CD4-positive, alpha-beta memory T cell (primary cell): ENCODE measurements around the gene PCOLCE2. TPM values are rescaled to one million over a fixed set of nuclear protein-coding genes. Genes with fewer than 3 reads are reported as not detected.

ENCODE experiments used
- CTCF ChIA-PET: fragments of 350-600 bp; sonication (Branson Sonifier 250); formaldehyde crosslinking; loops from one replicate; lab custom pipeline; 2021; ENCODE audit warnings: inconsistent platforms; ENCODE audit not compliant: partially characterized antibody; lab: Charles Lee
- POLR2A ChIA-PET: fragments of 350-600 bp; sonication (Branson Sonifier 250); formaldehyde crosslinking; loops from one replicate; lab custom pipeline; 2021; ENCODE audit not compliant: partially characterized antibody; lab: Charles Lee
- DNase-seq, 5 donors: peaks; one replicate each; pipeline versions ENCODE4 v3.0.0 to v3.0.0-alpha.2; 2020 to 2022; ENCODE audit warnings: mixed read lengths in 1 of 5
- H3K27ac ChIP-seq: one replicate; pipeline ENCODE4 v1.7.0; 2013; ENCODE audit warnings: low read depth, low read length
- H3K27me3 ChIP-seq: 2 replicates; pipeline ENCODE4 v1.7.0; 2013; ENCODE audit warnings: mild to moderate bottlenecking, low read length, moderate library complexity; ENCODE audit not compliant: insufficient read depth
- H3K36me3 ChIP-seq: 2 replicates; pipeline ENCODE4 v1.7.0; 2013; ENCODE audit warnings: mild to moderate bottlenecking, low read length, moderate library complexity; ENCODE audit not compliant: insufficient read depth
- H3K4me1 ChIP-seq: 2 replicates; pipeline ENCODE4 v1.7.0; 2013; ENCODE audit warnings: mild to moderate bottlenecking, low read length, moderate library complexity; ENCODE audit not compliant: insufficient read depth
- H3K4me3 ChIP-seq, 2 donors: one replicate each; pipeline ENCODE4 v1.7.0; 2013; ENCODE audit warnings: low read length in 2 of 2, mild to moderate bottlenecking in 1 of 2
- H3K9me3 ChIP-seq, 2 donors: one replicate each; pipeline ENCODE4 v1.7.0; 2013; ENCODE audit warnings: low read length in 2 of 2, control low read depth in 1 of 2; ENCODE audit not compliant: control insufficient read depth in 1 of 2
- H3K27ac Mint-ChIP-seq, 7 donors: one replicate each; pipeline ENCODE4 v1.8.0; 2020 to 2021; ENCODE audit warnings: mixed read lengths in 7 of 7, mild to moderate bottlenecking in 6 of 7, inconsistent platforms in 3 of 7, moderate library complexity in 3 of 7
- H3K27me3 Mint-ChIP-seq, 2 donors: one replicate each; pipeline ENCODE4 v1.8.0; 2020 to 2021; ENCODE audit warnings: mixed read lengths in 2 of 2
- H3K36me3 Mint-ChIP-seq, 2 donors: one replicate each; pipeline ENCODE4 v1.8.0; 2020 to 2021; ENCODE audit warnings: mixed read lengths in 2 of 2, inconsistent platforms in 1 of 2, mild to moderate bottlenecking in 1 of 2
- H3K4me1 Mint-ChIP-seq, 4 donors: one replicate each; pipeline ENCODE4 v1.8.0; 2020 to 2021; ENCODE audit warnings: mixed read lengths in 4 of 4, mild to moderate bottlenecking in 1 of 4
- H3K4me3 Mint-ChIP-seq, 8 donors: one replicate each; pipeline ENCODE4 v1.8.0; 2020 to 2021; ENCODE audit warnings: mixed read lengths in 8 of 8, mild to moderate bottlenecking in 7 of 8, moderate library complexity in 6 of 8, inconsistent platforms in 3 of 8
- H3K9me3 Mint-ChIP-seq, 8 donors: one replicate each; pipeline ENCODE4 v1.8.0; 2020 to 2021; ENCODE audit warnings: mixed read lengths in 8 of 8, mild to moderate bottlenecking in 5 of 8, inconsistent platforms in 3 of 8, moderate library complexity in 1 of 8
- intact Hi-C: fragments of 100-400 bp; cut with micrococcal nuclease; formaldehyde crosslinking; loops from one replicate; pipeline ENCODE4 v1.15.1; 2023
- polyA plus RNA-seq, 2 donors: library from polyadenylated mRNA; unstranded; fragments of 300-500 nt; fragmentation: Illumina TruSeq; gene quantifications; one replicate each; pipeline ENCODE4 v1.2.3, GENCODE V29; 2021
- total RNA-seq, 2 experiments: library from RNA; stranded (reverse); gene quantifications; one replicate each; pipeline ENCODE4 v1.2.3, GENCODE V29; 2021

PCOLCE2 gene
- total and polyA plus RNA-seq, 4 experiments from 2014 or later = not detected

DNA sequence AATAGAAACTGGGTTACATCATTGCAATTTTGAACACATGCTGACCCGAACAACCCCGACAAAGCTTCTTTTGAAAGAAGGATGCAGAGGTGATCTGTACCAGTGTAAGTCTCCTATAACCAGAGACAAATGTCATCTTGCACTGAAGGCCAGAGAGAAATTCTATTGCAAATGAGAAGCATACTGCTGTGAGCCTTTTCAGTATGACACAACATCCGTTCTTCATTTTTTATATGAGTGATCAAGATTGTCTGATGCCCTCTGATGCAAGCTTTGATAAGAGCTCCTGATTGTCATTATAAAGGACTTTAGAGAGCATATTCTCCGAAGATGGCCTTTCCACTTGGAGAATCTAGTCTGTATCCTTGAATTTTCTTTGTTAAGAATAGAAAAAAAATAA lies 36.9 kb downstream of the PCOLCE2 start:
- Mint-ChIP-seq H3K4me3 (no peak overlapping the region), H3K27ac (no peak overlapping the region), H3K4me1 (no peaks in the 10 kb centered on the region), H3K27me3 (peaks cover 2 to 7% of the 10 kb centered on the region in 2 donors), H3K9me3 (no peaks in the 10 kb centered on the region), H3K36me3 (no peaks in the 10 kb centered on the region)
- ChIA-PET POLR2A (no interaction called here), CTCF (no interaction called here)
- Histone ChIP-seq H3K9me3 (no peaks in the 10 kb centered on the region), H3K4me1 (no peaks in the 10 kb centered on the region), H3K27ac (no peak overlapping the region), H3K27me3 (no peaks in the 10 kb centered on the region), H3K36me3 (no peaks in the 10 kb centered on the region), H3K4me3 (no peak overlapping the region)
- intact Hi-C loops = no loop called here
- DNase-seq = no peak

DNA sequence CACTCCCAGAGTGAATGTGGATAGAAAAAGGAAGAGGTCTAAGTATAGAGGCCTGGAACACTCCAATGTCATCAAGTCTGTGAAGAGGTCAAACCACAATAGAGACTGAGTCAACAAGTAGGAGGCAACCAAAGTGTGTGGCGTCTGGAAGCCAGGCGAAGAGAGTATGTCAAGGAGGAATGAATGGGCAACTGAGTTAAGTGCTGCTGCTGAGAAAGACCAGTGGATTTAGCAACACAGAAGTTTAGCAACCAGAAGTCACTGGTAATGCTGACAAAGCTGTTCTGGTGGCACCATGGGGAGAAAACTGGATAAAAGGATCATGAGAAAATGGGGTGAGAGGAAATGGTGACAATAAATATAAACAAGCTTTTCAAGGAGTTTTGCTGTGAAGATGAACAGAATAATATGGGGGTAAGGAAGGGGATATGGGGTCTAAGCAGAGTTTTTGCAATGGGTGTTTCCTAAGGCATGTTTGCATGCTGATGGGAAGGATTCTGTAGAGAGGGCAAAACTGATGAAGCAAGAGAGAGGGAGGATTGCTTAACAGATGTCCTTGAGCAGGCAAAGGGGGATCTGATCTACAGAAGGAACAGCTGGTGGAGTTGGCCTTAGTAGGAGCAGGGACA lies 38.4 kb downstream of the PCOLCE2 start:
- no peaks in the 10 kb centered on the region for H3K36me3 Mint-ChIP-seq
- no peaks in the 10 kb centered on the region for H3K4me1 Mint-ChIP-seq
- H3K4me1 ChIP-seq = no peaks in the 10 kb centered on the region
- no peaks in the 10 kb centered on the region for H3K36me3 ChIP-seq
- H3K27me3 Mint-ChIP-seq = peaks cover 3 to 5% of the 10 kb centered on the region in 2 donors
- CTCF ChIA-PET = no interaction called here
- no peaks in the 10 kb centered on the region for H3K9me3 ChIP-seq
- intact Hi-C loops = no loop called here
- H3K9me3 Mint-ChIP-seq = no peaks in the 10 kb centered on the region
- H3K27me3 ChIP-seq = no peaks in the 10 kb centered on the region
- no peak overlapping the region for H3K4me3 ChIP-seq
- POLR2A ChIA-PET = no interaction called here
- H3K27ac ChIP-seq = no peak overlapping the region
- no peak overlapping the region for H3K27ac Mint-ChIP-seq
- no peak for DNase-seq
- H3K4me3 Mint-ChIP-seq = no peak overlapping the region

DNA sequence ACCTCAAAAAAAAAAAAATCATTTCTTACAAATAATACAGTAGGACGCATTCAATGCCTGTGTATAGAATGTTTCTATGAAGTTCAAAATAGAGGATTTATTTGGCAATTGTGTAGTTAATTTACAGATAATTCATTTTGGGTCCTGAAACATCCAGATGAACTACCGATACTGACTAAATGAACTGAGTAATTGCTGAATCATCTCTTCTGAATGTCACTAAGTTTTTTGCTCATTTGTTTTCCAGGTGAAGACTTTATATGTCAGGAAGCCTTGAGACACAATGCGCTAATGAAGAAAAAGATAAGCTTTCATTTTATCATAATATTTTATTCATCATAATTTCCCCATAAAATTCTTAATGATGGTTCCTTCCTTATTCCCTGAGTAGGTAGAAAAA lies 39.7 kb downstream of the PCOLCE2 start:
- no peak for DNase-seq
- ChIA-PET CTCF (no interaction called here), POLR2A (no interaction called here)
- Mint-ChIP-seq H3K9me3 (no peaks in the 10 kb centered on the region), H3K27ac (no peak overlapping the region), H3K4me1 (no peaks in the 10 kb centered on the region), H3K4me3 (no peak overlapping the region), H3K27me3 (peaks cover 1 to 5% of the 10 kb centered on the region in 2 donors), H3K36me3 (no peaks in the 10 kb centered on the region)
- no peak overlapping the region for H3K27ac ChIP-seq
- no peaks in the 10 kb centered on the region for H3K4me1 ChIP-seq
- no peak overlapping the region for H3K4me3 ChIP-seq
- H3K27me3 ChIP-seq = no peaks in the 10 kb centered on the region
- H3K36me3 ChIP-seq = no peaks in the 10 kb centered on the region
- H3K9me3 ChIP-seq = no peaks in the 10 kb centered on the region
- intact Hi-C loops = no loop called here

DNA sequence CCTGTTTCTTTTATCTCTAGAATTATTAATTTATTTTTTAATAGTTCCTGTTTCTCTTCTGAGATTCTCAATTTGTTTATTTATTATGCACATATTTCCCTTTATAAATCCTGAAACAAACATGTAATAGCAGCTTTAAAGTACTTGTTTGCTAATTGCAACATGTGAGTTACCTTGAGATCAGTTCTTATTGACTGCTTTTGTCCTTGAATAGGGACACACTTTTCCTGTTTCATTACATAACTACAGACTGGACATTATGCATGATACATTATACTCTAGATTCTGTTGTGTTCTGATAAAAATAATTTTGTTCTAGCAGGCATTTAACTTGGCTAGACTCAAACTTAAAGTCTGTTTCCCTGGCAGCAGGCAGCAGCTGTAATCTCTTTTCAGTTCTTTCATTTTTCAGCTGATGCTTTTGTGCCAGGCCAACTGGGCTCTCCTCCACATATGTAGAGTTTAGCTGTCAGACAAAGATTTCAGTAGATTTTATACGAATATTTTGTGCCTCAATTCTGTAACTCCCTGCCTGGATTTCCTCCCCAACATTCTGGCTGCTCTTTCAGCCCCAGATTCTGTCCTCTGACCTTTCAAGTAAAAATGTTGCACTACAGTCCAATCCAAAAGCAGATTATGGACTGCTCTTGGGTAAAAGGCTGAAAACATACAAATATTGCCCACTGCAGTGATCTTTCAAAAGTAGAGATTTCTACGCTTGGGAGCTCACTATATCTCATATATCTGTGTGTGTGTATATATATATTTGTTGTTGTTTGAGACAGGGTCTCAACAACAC lies 41.9 kb downstream of the PCOLCE2 start:
- Mint-ChIP-seq H3K4me1 (no peaks in the 10 kb centered on the region), H3K27me3 (peaks cover 1 to 5% of the 10 kb centered on the region in 2 donors), H3K27ac (no peak overlapping the region), H3K36me3 (no peaks in the 10 kb centered on the region), H3K4me3 (no peak overlapping the region), H3K9me3 (no peaks in the 10 kb centered on the region)
- Histone ChIP-seq H3K9me3 (no peaks in the 10 kb centered on the region), H3K4me3 (no peak overlapping the region), H3K27me3 (no peaks in the 10 kb centered on the region), H3K27ac (no peak overlapping the region), H3K4me1 (no peaks in the 10 kb centered on the region), H3K36me3 (no peaks in the 10 kb centered on the region)
- CTCF ChIA-PET = no interaction called here
- intact Hi-C loops = no loop called here
- POLR2A ChIA-PET = no interaction called here
- no peak for DNase-seq

DNA sequence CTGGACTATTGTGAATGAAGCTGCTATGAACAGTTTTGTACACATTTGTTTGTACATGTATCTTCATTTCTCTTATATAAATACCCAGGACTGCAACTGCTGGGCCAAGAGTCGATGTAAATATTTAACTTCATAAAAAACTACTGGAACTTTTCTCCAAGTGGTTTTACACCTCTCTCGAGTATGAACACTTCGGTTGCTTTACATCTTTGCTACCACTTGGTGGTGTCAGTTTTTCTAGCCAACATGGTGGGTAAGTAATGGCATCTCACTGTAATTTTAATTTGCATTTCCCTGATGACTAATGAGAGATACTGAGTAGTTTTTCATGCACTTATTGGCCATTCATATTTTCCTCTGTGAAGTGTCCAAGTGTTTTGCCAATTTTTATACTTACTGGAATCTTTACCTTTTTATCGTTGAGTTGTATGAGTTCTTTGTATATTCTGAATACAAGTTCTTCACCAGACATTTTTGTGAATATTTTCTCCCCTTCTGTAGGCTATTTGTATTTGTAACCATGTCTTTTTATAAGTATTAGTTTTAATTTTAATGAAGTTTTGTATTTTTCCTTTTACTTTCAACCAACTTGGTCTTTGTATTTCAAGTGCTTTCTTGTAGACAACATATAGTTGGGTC lies 44.4 kb downstream of the PCOLCE2 start:
- H3K27ac Mint-ChIP-seq = no peak overlapping the region
- intact Hi-C loops = no loop called here

DNA sequence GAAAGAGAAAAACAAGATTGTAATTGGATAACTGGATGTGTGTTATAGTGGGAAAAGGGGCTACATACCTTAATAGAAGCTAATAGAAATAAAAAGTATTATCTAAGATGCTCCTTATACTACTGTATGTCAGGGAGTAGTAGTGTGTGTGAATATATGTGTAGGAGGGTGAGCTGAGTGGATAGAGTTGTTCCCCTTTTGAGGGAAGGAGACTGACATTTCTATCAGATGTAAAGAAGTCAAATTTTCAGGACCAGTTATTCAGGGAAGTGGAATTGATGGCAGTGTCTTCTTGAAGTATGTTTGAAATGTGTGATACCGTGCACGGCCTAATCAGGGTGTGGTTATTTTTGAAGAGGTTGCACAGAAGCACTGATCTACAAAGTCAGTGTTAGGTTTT lies 49.1 kb downstream of the PCOLCE2 start:
- intact Hi-C loops = no loop called here
- no peaks in the 10 kb centered on the region for H3K4me1 Mint-ChIP-seq
- CTCF ChIA-PET = interaction anchor here (1.5 kb wide), 1 partner anchor 10 kb away, joined by 7 read pairs; no protein-coding TSS in a partner anchor

More for the DNA sequence above, 44.4 kb downstream of the PCOLCE2 start:
- H3K27me3 Mint-ChIP-seq = peaks cover 1 to 6% of the 10 kb centered on the region in 2 donors
- no peaks in the 10 kb centered on the region for H3K9me3 ChIP-seq
- H3K27me3 ChIP-seq = no peaks in the 10 kb centered on the region
- CTCF ChIA-PET = no interaction called here
- no peak for DNase-seq
- no peaks in the 10 kb centered on the region for H3K36me3 ChIP-seq
- H3K27ac ChIP-seq = no peak overlapping the region
- H3K4me3 ChIP-seq = no peak overlapping the region
- no peaks in the 10 kb centered on the region for H3K4me1 Mint-ChIP-seq
- H3K4me1 ChIP-seq = no peaks in the 10 kb centered on the region
- no peak overlapping the region for H3K4me3 Mint-ChIP-seq
- POLR2A ChIA-PET = no interaction called here
- H3K9me3 Mint-ChIP-seq = no peaks in the 10 kb centered on the region
- H3K36me3 Mint-ChIP-seq = no peaks in the 10 kb centered on the region

DNA sequence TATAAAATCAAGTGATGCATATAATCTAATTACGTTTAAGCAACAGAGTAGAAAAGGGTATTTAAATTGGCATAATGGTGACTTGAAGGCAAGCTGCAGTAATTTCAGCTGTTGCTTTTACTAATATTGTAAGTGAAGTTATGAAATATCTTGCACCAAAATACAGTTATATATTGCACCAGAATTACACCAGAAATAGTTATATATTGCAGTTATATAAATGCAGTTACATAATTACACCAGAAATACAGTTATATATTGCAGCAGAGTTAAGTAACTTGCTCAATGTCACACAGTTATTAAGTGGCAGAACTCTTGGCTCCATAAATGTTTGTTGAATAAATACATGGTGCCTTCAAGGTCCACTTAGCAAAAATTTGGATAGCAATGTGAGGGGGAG lies 51.4 kb downstream of the PCOLCE2 start:
- H3K27ac Mint-ChIP-seq = no peak overlapping the region
- no peaks in the 10 kb centered on the region for H3K9me3 ChIP-seq
- no peaks in the 10 kb centered on the region for H3K9me3 Mint-ChIP-seq
- ChIA-PET POLR2A (no interaction called here), CTCF (no interaction called here)
- H3K27me3 Mint-ChIP-seq = peaks cover 13 to 14% of the 10 kb centered on the region in 2 donors
- H3K36me3 Mint-ChIP-seq = no peaks in the 10 kb centered on the region
- no peak overlapping the region for H3K4me3 Mint-ChIP-seq
- no peaks in the 10 kb centered on the region for H3K27me3 ChIP-seq
- no peaks in the 10 kb centered on the region for H3K4me1 ChIP-seq
- H3K36me3 ChIP-seq = no peaks in the 10 kb centered on the region
- no peaks in the 10 kb centered on the region for H3K4me1 Mint-ChIP-seq
- no peak overlapping the region for H3K27ac ChIP-seq
- DNase-seq = no peak
- H3K4me3 ChIP-seq = no peak overlapping the region
- intact Hi-C loops = no loop called here

More for the DNA sequence above, 49.1 kb downstream of the PCOLCE2 start:
- Mint-ChIP-seq H3K9me3 (no peaks in the 10 kb centered on the region), H3K36me3 (no peaks in the 10 kb centered on the region), H3K27ac (no peak overlapping the region), H3K4me3 (no peak overlapping the region), H3K27me3 (peaks cover 10 to 12% of the 10 kb centered on the region in 2 donors)
- H3K9me3 ChIP-seq = no peaks in the 10 kb centered on the region
- POLR2A ChIA-PET = no interaction called here
- no peak overlapping the region for H3K4me3 ChIP-seq
- H3K27me3 ChIP-seq = no peaks in the 10 kb centered on the region
- H3K4me1 ChIP-seq = no peaks in the 10 kb centered on the region
- no peak for DNase-seq
- H3K27ac ChIP-seq = no peak overlapping the region
- no peaks in the 10 kb centered on the region for H3K36me3 ChIP-seq
